ENCODE data around the gene MRPS34. TPM values are rescaled to one million over a fixed set of nuclear protein-coding genes. Genes with fewer than 3 reads are reported as not detected.

The MRPS34 gene
- total RNA-seq, 2 donors from 2014 or later, result 106 to 227 TPM

- intact Hi-C loops (cut with DNase I), result no loop called here
- DNase-seq, result peak; percentile 21
- no peak within 1 kb of the TSS for H3K27ac ChIP-seq
- peak within 1 kb of the TSS; percentile 7 for H3K4me3 ChIP-seq
- no peaks in the 10 kb centered on the region for H3K27me3 ChIP-seq
- H3K36me3 ChIP-seq, result no peaks in the 10 kb centered on the region
- H3K9ac ChIP-seq (ENCODE audit: low read depth in 2 of 2, low read length in 2 of 2), result no peak within 1 kb of the TSS
- no peaks in the 10 kb centered on the region for H3K4me1 ChIP-seq
- H3K9me3 ChIP-seq, result no peaks in the 10 kb centered on the region
- TF ChIP-seq, protein P1, sequence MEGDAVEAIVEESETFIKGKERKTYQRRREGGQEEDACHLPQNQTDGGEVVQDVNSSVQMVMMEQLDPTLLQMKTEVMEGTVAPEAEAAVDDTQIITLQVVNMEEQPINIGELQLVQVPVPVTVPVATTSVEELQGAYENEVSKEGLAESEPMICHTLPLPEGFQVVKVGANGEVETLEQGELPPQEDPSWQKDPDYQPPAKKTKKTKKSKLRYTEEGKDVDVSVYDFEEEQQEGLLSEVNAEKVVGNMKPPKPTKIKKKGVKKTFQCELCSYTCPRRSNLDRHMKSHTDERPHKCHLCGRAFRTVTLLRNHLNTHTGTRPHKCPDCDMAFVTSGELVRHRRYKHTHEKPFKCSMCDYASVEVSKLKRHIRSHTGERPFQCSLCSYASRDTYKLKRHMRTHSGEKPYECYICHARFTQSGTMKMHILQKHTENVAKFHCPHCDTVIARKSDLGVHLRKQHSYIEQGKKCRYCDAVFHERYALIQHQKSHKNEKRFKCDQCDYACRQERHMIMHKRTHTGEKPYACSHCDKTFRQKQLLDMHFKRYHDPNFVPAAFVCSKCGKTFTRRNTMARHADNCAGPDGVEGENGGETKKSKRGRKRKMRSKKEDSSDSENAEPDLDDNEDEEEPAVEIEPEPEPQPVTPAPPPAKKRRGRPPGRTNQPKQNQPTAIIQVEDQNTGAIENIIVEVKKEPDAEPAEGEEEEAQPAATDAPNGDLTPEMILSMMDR (IDR thresholded peaks at IDR 0.05), result no peak
Observed at GRCh38 chr16:1793578-1794220, 20.8 kb upstream of the MRPS34 start, which contains the start of gene IGFALS. TSS of gene IGFALS (minus strand) at chr16:1793705. CDS start at chr16:1793652, 53 bp downstream.

GRCh38 chr16:1792836-1793577 is 20.1 kb upstream of the MRPS34 start:
- no peak overlapping the region for H3K9ac ChIP-seq (ENCODE audit: low read depth in 2 of 2, low read length in 2 of 2)
- H3K27ac ChIP-seq, result no peak overlapping the region
- H3K27me3 ChIP-seq, result no peaks in the 10 kb centered on the region
- intact Hi-C loops (cut with DNase I), result no loop called here
- DNase-seq, result peak; percentile 16
- H3K36me3 ChIP-seq, result no peaks in the 10 kb centered on the region
- H3K4me3 ChIP-seq, result peak overlapping the region; percentile 7
- no peaks in the 10 kb centered on the region for H3K4me1 ChIP-seq
- TF ChIP-seq, protein P1 (IDR thresholded peaks at IDR 0.05), result no peak
- H3K9me3 ChIP-seq, result no peaks in the 10 kb centered on the region

DNA sequence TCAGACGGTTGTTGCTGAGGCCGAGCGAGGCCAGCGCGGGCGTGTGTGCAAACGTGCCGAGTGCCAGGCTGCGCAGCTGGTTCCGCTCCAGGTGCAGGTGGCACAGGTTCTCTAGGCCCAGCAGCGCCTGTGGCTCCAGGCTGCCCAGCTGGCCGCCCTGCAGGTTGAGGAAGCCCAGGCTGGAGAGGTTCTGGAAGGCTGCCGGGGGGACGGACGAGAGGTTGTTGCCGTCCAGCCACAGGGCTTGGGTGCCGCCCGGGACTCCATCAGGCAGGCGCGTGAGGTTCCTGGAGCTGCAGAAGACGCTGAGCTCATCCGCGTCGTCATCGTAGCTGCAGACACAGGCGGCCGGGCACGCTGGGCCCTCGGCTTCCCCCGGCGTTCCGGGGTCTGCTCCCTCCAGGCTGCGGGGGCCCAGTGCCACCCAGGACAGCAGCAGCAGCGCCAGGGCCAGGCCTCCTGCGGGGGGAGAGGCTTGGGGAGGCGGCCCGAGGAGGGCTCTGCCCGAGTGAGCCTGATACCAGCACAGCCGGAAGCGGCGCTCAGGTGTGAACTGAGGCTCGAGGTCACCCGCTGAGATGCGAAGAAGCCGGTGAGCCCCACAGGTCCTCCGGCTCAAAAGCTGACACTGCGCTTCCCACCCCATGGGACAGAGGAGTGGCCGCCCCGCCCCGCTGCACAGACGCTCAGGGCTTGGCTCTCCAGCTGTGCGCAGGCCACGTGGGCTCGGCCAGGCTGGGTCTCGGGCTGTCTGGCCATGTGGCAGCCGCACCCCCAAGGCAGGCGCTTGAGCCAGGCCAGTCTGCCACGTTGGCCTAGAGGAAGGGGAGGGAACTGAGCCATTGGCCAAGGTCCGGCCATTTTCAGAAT is 19.2 kb upstream of the MRPS34 start:
- Histone ChIP-seq H3K4me3 (no peak overlapping the region), H3K9me3 (no peaks in the 10 kb centered on the region), H3K4me1 (no peaks in the 10 kb centered on the region), H3K36me3 (no peaks in the 10 kb centered on the region), H3K9ac (ENCODE audit: low read depth in 2 of 2, low read length in 2 of 2) (no peak overlapping the region), H3K27ac (no peak overlapping the region), H3K27me3 (no peaks in the 10 kb centered on the region)
- TF ChIP-seq, protein P1 (IDR thresholded peaks at IDR 0.05), result no peak
- intact Hi-C loops (cut with DNase I), result no loop called here
- peak; percentile 27 for DNase-seq

GRCh38 chr16:1791256-1791942 is 18.5 kb upstream of the MRPS34 start:
- TF ChIP-seq, protein P1 (IDR thresholded peaks at IDR 0.05), result no peak
- DNase-seq, result peak; percentile 12
- H3K27me3 ChIP-seq, result no peaks in the 10 kb centered on the region
- H3K27ac ChIP-seq, result no peak overlapping the region
- intact Hi-C loops (cut with DNase I), result no loop called here
- no peak overlapping the region for H3K4me3 ChIP-seq
- no peak overlapping the region for H3K9ac ChIP-seq (ENCODE audit: low read depth in 2 of 2, low read length in 2 of 2)
- H3K4me1 ChIP-seq, result no peaks in the 10 kb centered on the region
- H3K36me3 ChIP-seq, result no peaks in the 10 kb centered on the region
- H3K9me3 ChIP-seq, result no peaks in the 10 kb centered on the region

Data from colonic mucosa (tissue), 4 donors.